ENCODE results near the gene MAPKBP1. TPM values are rescaled to one million over a fixed set of nuclear protein-coding genes. Genes with fewer than 3 reads are reported as not detected.

MAPKBP1 gene
- total RNA-seq, 1 experiment from 2014 or later = 13.7 TPM

DNA sequence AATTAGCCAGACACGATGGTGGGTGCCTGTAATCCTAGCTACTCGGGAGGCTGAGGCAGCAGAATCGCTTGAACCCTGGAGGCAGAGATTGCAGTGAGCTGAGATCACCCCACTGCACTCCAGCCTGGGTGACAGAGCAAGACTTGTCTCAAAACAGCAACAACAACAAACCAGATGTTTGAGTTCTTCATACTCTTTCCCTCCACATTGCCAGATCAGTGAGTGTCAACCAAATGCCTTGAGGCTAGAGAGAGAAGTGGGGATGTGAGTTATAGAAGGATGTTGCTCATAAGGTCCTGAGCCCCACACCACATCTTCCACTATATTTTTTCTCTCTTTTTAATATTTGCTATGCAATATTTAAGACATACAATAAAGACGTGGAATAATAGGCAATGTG lies 19.8 kb downstream of the MAPKBP1 start:
- Histone ChIP-seq H3K9ac (ENCODE audit: extremely low read depth, insufficient read length, low read length) (no peak overlapping the region), H3K4ac (ENCODE audit: low read depth, low read length) (no peak overlapping the region), H4K91ac (ENCODE audit: insufficient read length, low read depth, low read length) (no peak overlapping the region), H3K9me3 (ENCODE audit: control insufficient read depth, low read depth, low read length) (no peaks in the 10 kb centered on the region), H3K79me1 (ENCODE audit: insufficient read depth, low read depth, low read length, poor library complexity, severe bottlenecking) (no peaks in the 10 kb centered on the region), H3K23me2 (ENCODE audit: insufficient read length, low read depth, low read length, poor library complexity, severe bottlenecking) (no peaks in the 10 kb centered on the region), H3K18ac (ENCODE audit: insufficient read length, low read depth, low read length) (no peak overlapping the region), H2AK5ac (ENCODE audit: insufficient read length, low read length) (no peak overlapping the region), H3K14ac (ENCODE audit: insufficient read depth, low read length) (no peak overlapping the region), H3K27ac (ENCODE audit: insufficient read length, low read depth, low read length) (no peak overlapping the region), H4K8ac (replicated peaks; ENCODE audit: insufficient read length, low read depth, low read length) (no peak overlapping the region), H2BK120ac (ENCODE audit: low read depth, low read length, poor library complexity, severe bottlenecking) (no peak overlapping the region), H3K79me2 (ENCODE audit: insufficient read depth, low read length) (no peaks in the 10 kb centered on the region), H3T11ph (ENCODE audit: low read length) (no peak overlapping the region), H4K5ac (ENCODE audit: insufficient read length, low read depth, low read length) (no peak overlapping the region), H2BK12ac (ENCODE audit: insufficient read length, low read depth, low read length) (no peak overlapping the region), H3K4me1 (ENCODE audit: insufficient read depth, low read length) (peaks cover 22% of the 10 kb centered on the region), H3K23ac (ENCODE audit: insufficient read length, low read depth, low read length) (no peak overlapping the region), H3K27me3 (ENCODE audit: insufficient read depth, low read length) (no peaks in the 10 kb centered on the region), H2BK5ac (ENCODE audit: insufficient read length, low read length) (no peak overlapping the region), H3K4me2 (ENCODE audit: insufficient read depth, insufficient read length, low read length) (no peak overlapping the region), H2BK15ac (ENCODE audit: low read depth, low read length) (no peak overlapping the region), H2AFZ (ENCODE audit: low read length) (no peak overlapping the region), H4K20me1 (ENCODE audit: control insufficient read depth, insufficient read depth, insufficient read length) (no peaks in the 10 kb centered on the region), H2BK20ac (ENCODE audit: low read depth, low read length, poor library complexity, severe bottlenecking) (no peak overlapping the region), H3K56ac (ENCODE audit: insufficient read length, low read depth, low read length) (no peak overlapping the region)
- Mint-ChIP-seq H3K4me3 (no peak overlapping the region), H3K4me1 (peaks cover 29% of the 10 kb centered on the region in 2 experiments), H3K9me3 (no peaks in the 10 kb centered on the region), H3K36me3 (ENCODE audit: insufficient read depth in 1 of 3, low read depth in 3 of 3) (no peaks in the 10 kb centered on the region), H3K27me3 (ENCODE audit: low read depth) (no peaks in the 10 kb centered on the region), H3K27ac (no peak overlapping the region)
- TF ChIP-seq, protein P1, sequence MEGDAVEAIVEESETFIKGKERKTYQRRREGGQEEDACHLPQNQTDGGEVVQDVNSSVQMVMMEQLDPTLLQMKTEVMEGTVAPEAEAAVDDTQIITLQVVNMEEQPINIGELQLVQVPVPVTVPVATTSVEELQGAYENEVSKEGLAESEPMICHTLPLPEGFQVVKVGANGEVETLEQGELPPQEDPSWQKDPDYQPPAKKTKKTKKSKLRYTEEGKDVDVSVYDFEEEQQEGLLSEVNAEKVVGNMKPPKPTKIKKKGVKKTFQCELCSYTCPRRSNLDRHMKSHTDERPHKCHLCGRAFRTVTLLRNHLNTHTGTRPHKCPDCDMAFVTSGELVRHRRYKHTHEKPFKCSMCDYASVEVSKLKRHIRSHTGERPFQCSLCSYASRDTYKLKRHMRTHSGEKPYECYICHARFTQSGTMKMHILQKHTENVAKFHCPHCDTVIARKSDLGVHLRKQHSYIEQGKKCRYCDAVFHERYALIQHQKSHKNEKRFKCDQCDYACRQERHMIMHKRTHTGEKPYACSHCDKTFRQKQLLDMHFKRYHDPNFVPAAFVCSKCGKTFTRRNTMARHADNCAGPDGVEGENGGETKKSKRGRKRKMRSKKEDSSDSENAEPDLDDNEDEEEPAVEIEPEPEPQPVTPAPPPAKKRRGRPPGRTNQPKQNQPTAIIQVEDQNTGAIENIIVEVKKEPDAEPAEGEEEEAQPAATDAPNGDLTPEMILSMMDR (conservative IDR thresholded peaks at IDR 0.05) = no peak
- DNase-seq = no peak
- WGBS (ENCODE audit: extremely low coverage, insufficient read length, low lambda C conversion rate) = no CpG with 5 or more reads among the region's 4 CpGs
